Peyer's patch (tissue), 4 donors: Measurements from ENCODE around the gene CADM1.

Experiments used
- CTCF ChIP-seq, 6 experiments: fragments of 450-650 bp in 4 of 6; fragments of 200-600 bp in 2 of 6; sonication (generic) in 1 of 6; IDR thresholded peaks; one replicate each; pipeline ENCODE4 v1.5.1; 2017 to 2019; ENCODE audit warnings: antibody characterized with exemption in 6 of 6, mild to moderate bottlenecking in 3 of 6, moderate library complexity in 1 of 6
- POLR2A ChIP-seq, 2 donors: fragments of 450-650 bp; IDR thresholded peaks; one replicate each; pipeline ENCODE4 v1.5.1; 2017; ENCODE audit warnings: antibody characterized with exemption in 2 of 2, mild to moderate bottlenecking in 2 of 2, moderate library complexity in 2 of 2

GRCh38 chr11:115206365-115207022 is 297.7 kb downstream of the CADM1 start:
- no peak for TF ChIP-seq CTCF (IDR thresholded peaks at IDR 0.05)
- TF ChIP-seq POLR2A (IDR thresholded peaks at IDR 0.05) = no peak
